Smooth muscle cell (in vitro differentiated cells): ENCODE data around the gene MPLKIP. TPM values are rescaled to one million over a fixed set of nuclear protein-coding genes. Genes with fewer than 3 reads are reported as not detected.

Source experiments
- DNase-seq: peaks from one replicate; lab custom pipeline; 2025; ENCODE audit not compliant: unreplicated experiment; lab: John Stamatoyannopoulos, UW
- H2AFZ ChIP-seq: fragments of 200-600 bp; sonication (generic); 2 replicates; pipeline ENCODE4 v1.6.0; 2016; ENCODE audit warnings: antibody characterized with exemption, low read depth, mild to moderate bottlenecking
- H3F3A ChIP-seq: fragments of 200-600 bp; sonication (generic); 2 replicates; pipeline ENCODE4 v1.6.0; 2017; ENCODE audit warnings: antibody characterized with exemption, low read depth
- H3K27ac ChIP-seq: fragments of 200-600 bp; sonication (generic); 2 replicates; pipeline ENCODE4 v1.5.1; 2016; ENCODE audit warnings: low read depth, mild to moderate bottlenecking
- H3K27me3 ChIP-seq: fragments of 200-600 bp; sonication (generic); 2 replicates; pipeline ENCODE4 v1.6.1; 2016; ENCODE audit warnings: low read depth, mild to moderate bottlenecking
- H3K36me3 ChIP-seq: fragments of 200-600 bp; sonication (generic); 2 replicates; pipeline ENCODE4 v1.5.1; 2016; ENCODE audit warnings: low read depth
- H3K4me1 ChIP-seq: fragments of 200-600 bp; sonication (generic); 2 replicates; pipeline ENCODE4 v1.5.1; 2016; ENCODE audit warnings: low read depth
- H3K4me2 ChIP-seq: fragments of 200-600 bp; sonication (generic); 2 replicates; pipeline ENCODE4 v1.6.0; 2016; ENCODE audit warnings: mild to moderate bottlenecking
- H3K4me3 ChIP-seq: fragments of 200-600 bp; sonication (generic); 2 replicates; pipeline ENCODE4 v1.5.1; 2016; ENCODE audit warnings: mild to moderate bottlenecking
- H3K79me2 ChIP-seq: fragments of 200-600 bp; sonication (generic); 2 replicates; pipeline ENCODE4 v1.6.0; 2016; ENCODE audit warnings: low read depth, mild to moderate bottlenecking
- H3K9ac ChIP-seq: fragments of 200-600 bp; sonication (generic); 2 replicates; pipeline ENCODE4 v1.6.0; 2016; ENCODE audit warnings: low read depth
- H3K9me3 ChIP-seq: fragments of 200-600 bp; sonication (generic); replicated peaks from 2 replicates; pipeline ENCODE4 v1.5.1; 2016; ENCODE audit warnings: low read depth
- H4K20me1 ChIP-seq: fragments of 200-600 bp; sonication (generic); 2 replicates; pipeline ENCODE4 v1.6.0; 2016; ENCODE audit warnings: low read depth
- WGBS: methylation state at CpG from one replicate; pipeline ENCODE4 v1.1.7; 2016; ENCODE audit warnings: low lambda C conversion rate; 5-methylcytosine and 5-hydroxymethylcytosine counted together
- polyA plus RNA-seq: library from polyadenylated mRNA; unstranded; fragments of >200 nt; fragmentation: Nextera tagmentation; extraction: Ambion mirVana; gene quantifications from 2 replicates; pipeline ENCODE4 v1.2.1, GENCODE V29; 2016
- total RNA-seq: library from RNA; depleted of rRNA; stranded (reverse); fragments of >200 nt; gene quantifications from 2 replicates; pipeline ENCODE4 v1.2.3, GENCODE V29; 2014
- TF ChIP-seq, protein P1 (sequence below): fragments of 200-600 bp; sonication (generic); IDR thresholded peaks from 2 replicates; pipeline ENCODE4 v1.5.1; 2017; ENCODE audit warnings: borderline replicate concordance, mild to moderate bottlenecking, antibody characterized with exemption; ENCODE audit not compliant: insufficient read depth, poor library complexity, severe bottlenecking

MPLKIP gene
- total and polyA plus RNA-seq, 2 experiments from 2014 or later, result 38.0 to 40.3 TPM

GRCh38 chr7:40095695-40096327, 38.6 kb downstream of the MPLKIP start:
- TF ChIP-seq, protein P1, sequence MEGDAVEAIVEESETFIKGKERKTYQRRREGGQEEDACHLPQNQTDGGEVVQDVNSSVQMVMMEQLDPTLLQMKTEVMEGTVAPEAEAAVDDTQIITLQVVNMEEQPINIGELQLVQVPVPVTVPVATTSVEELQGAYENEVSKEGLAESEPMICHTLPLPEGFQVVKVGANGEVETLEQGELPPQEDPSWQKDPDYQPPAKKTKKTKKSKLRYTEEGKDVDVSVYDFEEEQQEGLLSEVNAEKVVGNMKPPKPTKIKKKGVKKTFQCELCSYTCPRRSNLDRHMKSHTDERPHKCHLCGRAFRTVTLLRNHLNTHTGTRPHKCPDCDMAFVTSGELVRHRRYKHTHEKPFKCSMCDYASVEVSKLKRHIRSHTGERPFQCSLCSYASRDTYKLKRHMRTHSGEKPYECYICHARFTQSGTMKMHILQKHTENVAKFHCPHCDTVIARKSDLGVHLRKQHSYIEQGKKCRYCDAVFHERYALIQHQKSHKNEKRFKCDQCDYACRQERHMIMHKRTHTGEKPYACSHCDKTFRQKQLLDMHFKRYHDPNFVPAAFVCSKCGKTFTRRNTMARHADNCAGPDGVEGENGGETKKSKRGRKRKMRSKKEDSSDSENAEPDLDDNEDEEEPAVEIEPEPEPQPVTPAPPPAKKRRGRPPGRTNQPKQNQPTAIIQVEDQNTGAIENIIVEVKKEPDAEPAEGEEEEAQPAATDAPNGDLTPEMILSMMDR, result no peak
- H3K27ac ChIP-seq, result no peak overlapping the region
- H3K27me3 ChIP-seq, result no peaks in the 10 kb centered on the region
- 63% methylated on average over 1 of the region's 1 CpG for WGBS
- H4K20me1 ChIP-seq, result peaks cover 42% of the 10 kb centered on the region
- no peak overlapping the region for H3K4me3 ChIP-seq
- H3K4me2 ChIP-seq, result no peak overlapping the region
- no peak overlapping the region for H3K9ac ChIP-seq
- no peak for DNase-seq
- no peaks in the 10 kb centered on the region for H3K9me3 ChIP-seq
- no peaks in the 10 kb centered on the region for H3K4me1 ChIP-seq
- H3K79me2 ChIP-seq, result no peaks in the 10 kb centered on the region
- no peaks in the 10 kb centered on the region for H3F3A ChIP-seq
- H3K36me3 ChIP-seq, result peaks cover 19% of the 10 kb centered on the region
- no peak overlapping the region for H2AFZ ChIP-seq

- H3K27ac ChIP-seq, result no peak overlapping the region
- H3K9ac ChIP-seq, result no peak overlapping the region
- peaks cover 20% of the 10 kb centered on the region for H3K36me3 ChIP-seq
- WGBS, result 60% methylated on average over 1 of the region's 1 CpG
- TF ChIP-seq, protein P1, result no peak
- H3K9me3 ChIP-seq, result no peaks in the 10 kb centered on the region
- H2AFZ ChIP-seq, result no peak overlapping the region
- H4K20me1 ChIP-seq, result peaks cover 42% of the 10 kb centered on the region
- no peak overlapping the region for H3K4me3 ChIP-seq
- no peaks in the 10 kb centered on the region for H3K27me3 ChIP-seq
- no peaks in the 10 kb centered on the region for H3K79me2 ChIP-seq
- no peak overlapping the region for H3K4me2 ChIP-seq
- H3K4me1 ChIP-seq, result no peaks in the 10 kb centered on the region
- H3F3A ChIP-seq, result no peaks in the 10 kb centered on the region
- DNase-seq, result no peak
Measured at GRCh38 chr7:40095230-40095629, 39.2 kb downstream of the MPLKIP start.

- TF ChIP-seq, protein P1, result no peak
- no peaks in the 10 kb centered on the region for H3K79me2 ChIP-seq
- no peak overlapping the region for H3K4me3 ChIP-seq
- peaks cover 37% of the 10 kb centered on the region for H4K20me1 ChIP-seq
- no peaks in the 10 kb centered on the region for H3F3A ChIP-seq
- WGBS, result 89% methylated on average over 8 of the region's 8 CpGs
- no peak overlapping the region for H2AFZ ChIP-seq
- DNase-seq, result no peak
- no peak overlapping the region for H3K4me2 ChIP-seq
- peaks cover 32% of the 10 kb centered on the region for H3K36me3 ChIP-seq
- no peaks in the 10 kb centered on the region for H3K27me3 ChIP-seq
- H3K9ac ChIP-seq, result no peak overlapping the region
- no peaks in the 10 kb centered on the region for H3K4me1 ChIP-seq
- no peak overlapping the region for H3K27ac ChIP-seq
- H3K9me3 ChIP-seq, result no peaks in the 10 kb centered on the region
Measured at GRCh38 chr7:40093631-40094350, 40.6 kb downstream of the MPLKIP start.
